KMS-11 (cell line): ENCODE results near the gene ETFB.

Experiments used
- H2AFZ ChIP-seq: fragments of 200-600 bp; sonication (generic); 2 replicates; pipeline ENCODE4 v1.6.1; 2016; ENCODE audit warnings: antibody characterized with exemption, mixed run types, low read depth
- H3K27ac ChIP-seq: fragments of 200-600 bp; sonication (generic); 2 replicates; pipeline ENCODE4 v1.6.1; 2016; ENCODE audit warnings: mild to moderate bottlenecking, mixed run types
- H3K27me3 ChIP-seq: fragments of 200-600 bp; sonication (generic); 2 replicates; pipeline ENCODE4 v1.6.1; 2017; ENCODE audit warnings: mild to moderate bottlenecking, low read depth, mixed run types, moderate library complexity; ENCODE audit not compliant: insufficient read depth
- H3K36me3 ChIP-seq: fragments of 200-600 bp; sonication (generic); 2 replicates; pipeline ENCODE4 v1.6.1; 2017; ENCODE audit warnings: mild to moderate bottlenecking, mixed run types; ENCODE audit not compliant: insufficient read depth
- H3K4me1 ChIP-seq: fragments of 200-600 bp; sonication (generic); 2 replicates; pipeline ENCODE4 v1.6.1; 2016; ENCODE audit warnings: mild to moderate bottlenecking, low read depth, mixed run types; ENCODE audit not compliant: poor library complexity, severe bottlenecking
- H3K4me2 ChIP-seq: fragments of 200-600 bp; sonication (generic); 2 replicates; pipeline ENCODE4 v1.7.0; 2016; ENCODE audit warnings: mild to moderate bottlenecking, mixed run types
- H3K4me3 ChIP-seq: fragments of 200-600 bp; sonication (generic); IDR thresholded peaks from 2 replicates; pipeline ENCODE4 v1.6.1; 2017; ENCODE audit warnings: low read depth, low read length, mixed read lengths; ENCODE audit not compliant: insufficient read depth
- H3K79me2 ChIP-seq: fragments of 200-600 bp; sonication (generic); 2 replicates; pipeline ENCODE4 v1.6.1; 2016; ENCODE audit warnings: low read depth, mixed run types; ENCODE audit not compliant: insufficient read depth
- H3K9ac ChIP-seq: fragments of 200-600 bp; sonication (generic); 2 replicates; pipeline ENCODE4 v1.6.1; 2016; ENCODE audit warnings: mild to moderate bottlenecking, mixed run types
- H4K20me1 ChIP-seq: fragments of 200-600 bp; sonication (generic); 2 replicates; pipeline ENCODE4 v1.6.1; 2016; ENCODE audit warnings: mild to moderate bottlenecking, mixed run types; ENCODE audit not compliant: insufficient read depth
- CTCF ChIP-seq: fragments of 200-600 bp; sonication (generic); conservative IDR thresholded peaks from 2 replicates; pipeline ENCODE4 v1.6.1; 2017; ENCODE audit warnings: low read depth, mild to moderate bottlenecking, antibody characterized with exemption, low read length, moderate library complexity, mixed read lengths

Gene ETFB

GRCh38 chr19:51339313-51339686, 26.9 kb downstream of the ETFB start:
- TF ChIP-seq CTCF, result no peak
- no peak overlapping the region for H3K27ac ChIP-seq
- no peaks in the 10 kb centered on the region for H3K27me3 ChIP-seq
- H3K4me1 ChIP-seq, result no peaks in the 10 kb centered on the region
- H2AFZ ChIP-seq, result no peak overlapping the region
- H3K36me3 ChIP-seq, result no peaks in the 10 kb centered on the region
- H3K79me2 ChIP-seq, result no peaks in the 10 kb centered on the region
- H3K9ac ChIP-seq, result no peak overlapping the region
- no peak overlapping the region for H3K4me2 ChIP-seq
- no peaks in the 10 kb centered on the region for H4K20me1 ChIP-seq
- no peak overlapping the region for H3K4me3 ChIP-seq

DNA sequence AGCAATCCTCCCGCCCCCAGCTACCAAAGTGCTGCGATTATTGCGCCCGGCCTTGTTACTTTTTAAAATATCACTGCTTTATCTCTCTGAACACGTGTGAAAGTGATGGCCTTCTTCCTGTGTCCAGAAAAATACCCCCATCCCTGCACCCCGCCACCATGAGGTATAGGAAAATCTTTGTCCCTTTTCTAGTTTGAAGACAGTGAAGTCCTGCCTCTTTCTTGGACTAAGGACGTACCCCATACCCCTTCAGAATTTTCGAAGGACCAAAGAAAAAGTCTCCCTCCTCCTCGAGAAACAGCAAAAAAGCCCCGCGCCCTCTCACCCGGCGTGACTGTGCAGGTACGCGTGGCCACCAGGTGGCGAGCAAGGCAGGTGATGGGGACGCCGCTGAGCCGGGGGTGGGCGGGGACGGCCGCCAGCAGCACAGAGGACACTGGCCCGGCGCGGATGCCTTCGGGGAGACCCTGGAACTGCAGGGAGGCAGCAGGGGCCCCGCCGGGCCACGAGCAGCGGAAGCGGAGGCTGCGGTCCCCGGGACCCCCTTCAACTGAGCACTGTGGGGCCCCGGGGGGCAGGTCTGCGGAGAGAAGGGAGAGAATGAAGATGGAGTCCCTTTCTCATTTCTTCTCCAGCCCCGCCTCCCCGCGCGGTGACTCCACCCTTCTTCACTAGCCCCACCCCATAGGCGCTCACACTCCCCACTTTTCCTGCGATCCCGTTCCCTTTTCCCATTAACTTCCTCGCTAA, 27.4 kb downstream of the ETFB start:
- H3K36me3 ChIP-seq, result no peaks in the 10 kb centered on the region
- H2AFZ ChIP-seq, result no peak overlapping the region
- no peak overlapping the region for H3K4me3 ChIP-seq
- no peak overlapping the region for H3K4me2 ChIP-seq
- H3K27me3 ChIP-seq, result no peaks in the 10 kb centered on the region
- no peak overlapping the region for H3K9ac ChIP-seq
- H4K20me1 ChIP-seq, result no peaks in the 10 kb centered on the region
- H3K4me1 ChIP-seq, result no peaks in the 10 kb centered on the region
- no peaks in the 10 kb centered on the region for H3K79me2 ChIP-seq
- TF ChIP-seq CTCF, result 0 out of 2 replicates have a peak, but pooled peaks have one; percentile 23
- no peak overlapping the region for H3K27ac ChIP-seq

DNA sequence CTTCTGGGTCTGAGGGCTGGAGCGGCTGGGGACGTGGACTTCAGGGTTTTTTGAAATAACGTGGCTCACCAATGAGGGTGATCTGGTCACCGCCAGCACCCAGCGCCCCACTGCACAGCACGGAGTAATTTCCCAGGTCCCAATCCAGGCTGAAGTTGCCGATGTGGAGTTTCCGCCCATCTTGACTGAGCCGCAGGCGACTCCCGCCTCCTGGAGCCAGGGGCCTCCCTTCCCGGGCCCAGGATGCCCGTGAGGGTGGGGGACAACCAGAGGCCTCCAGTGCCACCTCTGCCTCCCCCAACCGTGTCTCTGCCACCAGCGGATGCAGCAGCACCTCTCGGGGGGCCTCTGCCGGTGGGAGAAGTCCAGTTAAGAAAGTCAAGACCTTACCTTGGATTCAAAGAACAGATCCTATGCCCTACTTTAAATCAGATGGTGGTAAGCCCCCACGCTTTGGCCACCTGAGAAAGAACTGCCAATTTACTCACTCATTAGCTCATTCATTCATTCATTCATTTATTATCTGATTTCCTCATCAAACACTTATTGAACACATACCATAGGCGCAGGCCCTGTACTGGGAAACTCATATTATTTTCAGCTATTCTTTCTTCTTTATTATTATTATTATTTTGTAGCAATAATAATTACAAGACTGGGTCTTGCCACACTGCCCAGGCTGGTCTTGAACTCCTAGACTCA, 28.2 kb downstream of the ETFB start:
- Histone ChIP-seq H3K36me3 (no peaks in the 10 kb centered on the region), H3K9ac (no peak overlapping the region), H2AFZ (no peak overlapping the region), H4K20me1 (no peaks in the 10 kb centered on the region), H3K27ac (no peak overlapping the region), H3K4me2 (no peak overlapping the region), H3K79me2 (no peaks in the 10 kb centered on the region), H3K27me3 (no peaks in the 10 kb centered on the region), H3K4me1 (no peaks in the 10 kb centered on the region), H3K4me3 (no peak overlapping the region)
- no peak for TF ChIP-seq CTCF

DNA sequence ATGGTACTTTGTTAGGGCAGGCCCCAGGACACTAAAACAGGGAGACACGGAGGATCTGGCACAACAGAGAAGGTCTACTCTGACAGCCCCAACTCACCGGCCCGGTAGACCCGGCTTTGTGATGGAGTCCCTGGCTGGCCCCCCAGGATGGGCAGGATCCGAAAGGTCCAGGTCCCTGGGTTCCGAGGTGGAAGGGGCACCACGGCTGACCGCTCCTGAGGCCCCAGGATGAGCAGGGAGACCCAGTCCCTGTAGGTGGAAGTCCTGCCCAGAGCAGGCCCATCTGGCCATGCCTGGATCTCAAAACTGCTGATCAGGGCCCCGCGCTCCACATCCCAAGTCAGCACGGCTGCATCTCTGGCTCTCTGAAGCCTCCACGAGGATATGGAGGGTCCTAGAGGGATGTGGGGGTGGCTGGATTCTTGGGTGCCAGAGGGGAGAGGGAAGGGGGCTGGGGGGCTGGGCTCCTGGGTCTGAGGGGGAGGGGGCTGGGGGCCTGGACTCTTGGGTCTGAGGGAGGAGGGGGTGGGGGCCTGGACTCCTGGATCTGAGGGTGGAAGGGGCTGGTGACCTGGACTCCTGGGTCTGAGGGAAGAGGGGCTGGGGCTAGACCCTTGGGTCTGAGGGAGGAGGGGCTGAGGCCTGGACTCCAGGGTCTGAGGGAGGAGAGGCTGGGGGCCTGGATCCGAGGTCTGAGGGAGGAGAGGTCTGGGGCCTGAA, 28.9 kb downstream of the ETFB start:
- no peak overlapping the region for H3K27ac ChIP-seq
- TF ChIP-seq CTCF, result no peak
- H3K9ac ChIP-seq, result no peak overlapping the region

More for the DNA sequence above, 28.9 kb downstream of the ETFB start:
- Histone ChIP-seq H3K79me2 (no peaks in the 10 kb centered on the region), H3K4me2 (no peak overlapping the region), H3K4me3 (no peak overlapping the region), H3K36me3 (no peaks in the 10 kb centered on the region), H3K27me3 (no peaks in the 10 kb centered on the region), H2AFZ (no peak overlapping the region), H3K4me1 (no peaks in the 10 kb centered on the region), H4K20me1 (no peaks in the 10 kb centered on the region)
